Testis (tissue), 2 donors: ENCODE data around the gene VIPR1.

ENCODE experiments used
- CTCF ChIP-seq, 3 experiments: fragments of 450-650 bp in 2 of 3; fragments of 200-600 bp in 1 of 3; sonication (generic) in 1 of 3; IDR thresholded peaks; one replicate each; pipeline ENCODE4 v1.5.1; 2016 to 2019; ENCODE audit warnings: antibody characterized with exemption in 3 of 3, mild to moderate bottlenecking in 2 of 3, moderate library complexity in 1 of 3
- POLR2A ChIP-seq: fragments of 450-650 bp; IDR thresholded peaks from one replicate; pipeline ENCODE4 v1.6.1; 2017; ENCODE audit warnings: antibody characterized with exemption, mild to moderate bottlenecking, moderate library complexity

DNA sequence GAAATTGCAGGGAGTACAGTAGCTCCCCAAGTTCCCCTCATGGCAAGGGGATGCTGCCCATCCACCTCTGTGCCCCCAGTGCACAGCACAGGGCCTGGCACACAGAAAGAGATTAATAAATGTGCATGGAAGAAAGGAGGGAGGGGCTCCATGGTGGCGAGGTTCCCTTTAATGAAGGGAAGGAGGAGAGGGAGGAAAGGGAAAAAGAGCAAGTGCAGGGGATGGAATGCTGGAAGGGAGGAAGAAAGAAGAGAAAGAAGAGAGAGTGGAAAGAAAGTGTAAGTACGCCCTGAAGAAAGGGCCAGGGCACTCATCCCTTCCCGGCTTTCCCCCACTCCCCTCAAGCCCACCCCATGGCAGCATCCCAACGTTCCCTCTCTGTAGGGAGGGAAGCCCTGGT is 1.5 kb upstream of the VIPR1 start:
- no peak for TF ChIP-seq CTCF (IDR thresholded peaks at IDR 0.05)
- no peak for TF ChIP-seq POLR2A
